B cell (primary cell): ENCODE results near the gene XYLB.

Experiments used
- CTCF ChIP-seq: fragments of 200-600 bp; IDR thresholded peaks from one replicate; pipeline ENCODE4 v1.8.0; 2022; ENCODE audit warnings: antibody characterized with exemption, mild to moderate bottlenecking
- EZH2 ChIP-seq: IDR thresholded peaks from 2 replicates; pipeline ENCODE4 v1.6.1; 2012; ENCODE audit warnings: borderline replicate concordance, low read depth, mild to moderate bottlenecking, moderate library complexity, low read length; ENCODE audit not compliant: insufficient read depth, poor library complexity, severe bottlenecking

- no peak for TF ChIP-seq CTCF
- no peak for TF ChIP-seq EZH2
These were observed 106.7 kb downstream of the XYLB start, which contains the start of gene ACVR2B for GRCh38 chr3:38453075-38453912.
